Parathyroid adenoma (tissue), 2 donors: ENCODE measurements around the gene SMAD4.
A peak's percentile ranks its signal among the peaks of the same experiment; 100 is the strongest.

Experiments
- H2AFZ ChIP-seq: fragments of 300-600 bp; sonication (generic); one replicate; pipeline ENCODE4 v1.7.0; 2017; ENCODE audit warnings: antibody characterized with exemption, mild to moderate bottlenecking
- H3K27ac ChIP-seq: fragments of 300-600 bp; sonication (generic); one replicate; pipeline ENCODE4 v1.7.0; 2017
- H3K27me3 ChIP-seq: fragments of 300-600 bp; sonication (generic); one replicate; pipeline ENCODE4 v1.7.0; 2017; ENCODE audit warnings: low read length; ENCODE audit not compliant: control insufficient read depth, insufficient read depth
- H3K36me3 ChIP-seq: fragments of 300-600 bp; sonication (generic); one replicate; pipeline ENCODE4 v1.7.0; 2017; ENCODE audit warnings: low read length; ENCODE audit not compliant: control insufficient read depth, insufficient read depth
- H3K4me1 ChIP-seq: fragments of 300-600 bp; sonication (generic); one replicate; pipeline ENCODE4 v1.7.0; 2017; ENCODE audit warnings: control low read depth
- H3K4me2 ChIP-seq: fragments of 300-600 bp; sonication (generic); one replicate; pipeline ENCODE4 v1.7.0; 2017; ENCODE audit warnings: low read length
- H3K4me3 ChIP-seq: fragments of 300-600 bp; sonication (generic); one replicate; pipeline ENCODE4 v1.7.0; 2017; ENCODE audit warnings: low read depth, low read length
- H3K79me2 ChIP-seq: fragments of 300-600 bp; sonication (generic); one replicate; pipeline ENCODE4 v1.7.0; 2017; ENCODE audit warnings: control low read depth
- H3K9ac ChIP-seq: fragments of 300-600 bp; sonication (generic); one replicate; pipeline ENCODE4 v1.7.0; 2017; ENCODE audit warnings: mild to moderate bottlenecking
- H3K9me3 ChIP-seq: fragments of 300-600 bp; sonication (generic); one replicate; pipeline ENCODE4 v1.7.0; 2017; ENCODE audit warnings: low read length; ENCODE audit not compliant: control insufficient read depth
- CTCF ChIP-seq: fragments of 300-600 bp; sonication (generic); IDR thresholded peaks from one replicate; pipeline ENCODE4 v1.7.0; 2017; ENCODE audit warnings: antibody characterized with exemption, mild to moderate bottlenecking
- donor health status: primary hyperparathyroidism.

SMAD4 gene

DNA sequence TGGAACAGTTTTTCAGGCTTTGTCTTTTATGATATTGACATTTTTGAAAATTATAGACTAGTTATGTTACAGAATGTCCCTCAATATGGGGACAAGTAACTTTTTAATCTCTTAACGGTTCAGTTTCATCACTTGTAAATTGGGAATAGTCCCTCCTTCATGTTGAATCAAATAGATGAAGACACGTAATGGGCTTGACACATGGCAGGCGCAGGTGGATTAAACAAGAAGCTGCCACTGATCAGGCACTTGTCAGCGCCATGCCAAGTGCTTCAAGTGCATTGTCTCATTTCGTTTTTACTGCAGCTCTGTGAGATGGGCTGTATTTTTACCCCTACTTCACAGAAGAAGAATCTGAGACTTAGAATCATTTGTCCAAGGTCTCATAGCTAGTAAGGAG is 9.5 kb upstream of the SMAD4 start:
- Histone ChIP-seq H3K4me1 (no peaks in the 10 kb centered on the region), H3K36me3 (no peaks in the 10 kb centered on the region), H3K79me2 (peaks cover 2% of the 10 kb centered on the region), H2AFZ (no peak overlapping the region), H3K9me3 (no peaks in the 10 kb centered on the region), H3K4me3 (no peak overlapping the region), H3K9ac (no peak overlapping the region), H3K4me2 (no peak overlapping the region), H3K27me3 (no peaks in the 10 kb centered on the region), H3K27ac (no peak overlapping the region)
- TF ChIP-seq CTCF, result no peak

- no peak for TF ChIP-seq CTCF
- no peak overlapping the region for H3K27ac ChIP-seq
- no peaks in the 10 kb centered on the region for H3K27me3 ChIP-seq
Measured at GRCh38 chr18:51021226-51021965, 8.6 kb upstream of the SMAD4 start.

GRCh38 chr18:51025512-51025911 is 4.5 kb upstream of the SMAD4 start:
- H3K27ac ChIP-seq, result no peak overlapping the region
- H2AFZ ChIP-seq, result no peak overlapping the region
- H3K9ac ChIP-seq, result no peak overlapping the region
- no peaks in the 10 kb centered on the region for H3K27me3 ChIP-seq
- no peak overlapping the region for H3K4me3 ChIP-seq
- no peak for TF ChIP-seq CTCF
- H3K36me3 ChIP-seq, result no peaks in the 10 kb centered on the region
- peaks cover 17% of the 10 kb centered on the region for H3K79me2 ChIP-seq
- no peaks in the 10 kb centered on the region for H3K9me3 ChIP-seq
- peaks cover 2% of the 10 kb centered on the region for H3K4me1 ChIP-seq
- no peak overlapping the region for H3K4me2 ChIP-seq

More at GRCh38 chr18:51021226-51021965, 8.6 kb upstream of the SMAD4 start:
- H3K4me3 ChIP-seq, result no peak overlapping the region
- peaks cover 2% of the 10 kb centered on the region for H3K79me2 ChIP-seq
- no peak overlapping the region for H3K9ac ChIP-seq
- H3K9me3 ChIP-seq, result no peaks in the 10 kb centered on the region
- H3K36me3 ChIP-seq, result no peaks in the 10 kb centered on the region
- no peaks in the 10 kb centered on the region for H3K4me1 ChIP-seq
- H3K4me2 ChIP-seq, result no peak overlapping the region
- H2AFZ ChIP-seq, result no peak overlapping the region

DNA sequence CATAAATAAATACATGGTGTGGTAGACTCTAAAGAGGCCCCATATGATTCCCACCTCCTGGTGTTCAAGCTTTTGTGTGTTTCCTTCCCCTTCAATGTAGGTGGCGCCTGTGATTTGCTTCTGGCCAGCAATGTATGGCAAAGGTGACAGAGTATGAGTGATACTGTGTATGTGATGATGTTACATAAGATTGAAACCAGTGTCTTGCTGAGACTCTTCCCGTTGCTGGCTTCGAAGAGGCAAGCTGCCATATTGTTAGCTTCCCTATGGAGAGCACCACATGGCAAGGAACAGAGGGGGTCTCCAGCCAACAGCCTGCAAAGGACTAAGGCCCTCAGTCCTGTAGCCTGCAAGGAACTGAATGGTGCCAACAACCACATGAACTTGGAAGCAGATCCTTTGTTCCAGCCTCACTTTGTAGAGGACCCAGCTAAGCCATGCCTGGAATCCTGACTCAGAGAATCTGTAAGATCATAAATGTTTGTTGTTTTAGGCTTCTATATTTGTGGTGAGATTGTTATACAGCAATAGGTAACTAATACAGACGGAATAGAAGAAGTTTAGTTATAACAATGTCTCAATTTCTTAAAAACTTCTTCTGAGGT is 1.7 kb upstream of the SMAD4 start:
- H3K36me3 ChIP-seq, result no peaks in the 10 kb centered on the region
- no peak overlapping the region for H3K27ac ChIP-seq
- no peak overlapping the region for H3K4me3 ChIP-seq
- peaks cover 2% of the 10 kb centered on the region for H3K4me1 ChIP-seq
- H3K9ac ChIP-seq, result no peak overlapping the region
- no peak overlapping the region for H2AFZ ChIP-seq
- H3K27me3 ChIP-seq, result no peaks in the 10 kb centered on the region
- no peak overlapping the region for H3K4me2 ChIP-seq
- H3K79me2 ChIP-seq, result peaks cover 28% of the 10 kb centered on the region
- TF ChIP-seq CTCF, result no peak
- H3K9me3 ChIP-seq, result no peaks in the 10 kb centered on the region

DNA sequence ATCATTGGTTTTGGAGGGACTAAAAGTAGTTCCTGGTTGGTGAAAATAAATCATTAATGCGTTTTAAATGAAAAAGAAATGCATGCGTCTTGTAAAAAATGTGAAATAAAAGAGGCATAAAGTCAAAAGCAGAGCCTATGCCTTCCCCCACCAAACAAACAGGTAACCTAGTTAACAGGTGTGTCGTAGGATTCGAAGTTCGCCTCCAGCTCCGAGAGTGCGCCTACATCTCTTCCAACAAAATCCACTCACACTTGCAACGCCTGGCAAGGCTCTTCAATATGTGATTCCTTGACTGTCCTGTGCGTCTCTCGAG is 677 bp upstream of the SMAD4 start:
- Histone ChIP-seq H3K79me2 (peaks cover 34% of the 10 kb centered on the region), H3K27ac (peak overlapping the region; percentile 81), H3K9ac (peak overlapping the region; percentile 56), H2AFZ (peak overlapping the region; percentile 89), H3K4me2 (peak overlapping the region; percentile 74), H3K27me3 (no peaks in the 10 kb centered on the region), H3K9me3 (no peaks in the 10 kb centered on the region), H3K4me3 (peak overlapping the region; percentile 74), H3K36me3 (no peaks in the 10 kb centered on the region), H3K4me1 (peaks cover 2% of the 10 kb centered on the region)
- no peak for TF ChIP-seq CTCF
